ENCODE measurements around the gene USP36.
"Not testable (repeated sequence)": the region's sequence is repeated elsewhere in the genome, so short reads cannot be mapped to it uniquely, and the experiment has no call there.

USP36 gene

DNA sequence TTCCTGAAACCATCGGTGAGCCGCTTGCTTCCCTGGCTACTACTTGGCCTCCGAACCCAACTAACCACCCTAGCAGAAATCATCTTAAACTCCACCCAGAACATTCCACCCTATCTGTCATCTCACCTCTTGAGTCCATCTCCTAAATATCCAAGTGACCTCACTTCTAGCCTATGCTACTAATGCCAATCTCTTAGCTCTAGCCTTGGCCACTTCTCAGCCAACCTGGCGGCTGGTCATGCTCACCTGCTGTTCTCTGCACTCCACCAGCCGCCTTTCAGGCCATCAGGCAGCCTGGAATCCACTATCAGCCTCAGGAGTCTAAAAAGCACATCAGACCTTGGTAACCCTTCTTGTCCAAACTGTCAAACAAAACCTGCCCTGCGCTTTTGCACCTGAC lies 46.6 kb downstream of the USP36 start:
- DNase-seq (ENCODE audit: low read depth, low spot score): no peak

DNA sequence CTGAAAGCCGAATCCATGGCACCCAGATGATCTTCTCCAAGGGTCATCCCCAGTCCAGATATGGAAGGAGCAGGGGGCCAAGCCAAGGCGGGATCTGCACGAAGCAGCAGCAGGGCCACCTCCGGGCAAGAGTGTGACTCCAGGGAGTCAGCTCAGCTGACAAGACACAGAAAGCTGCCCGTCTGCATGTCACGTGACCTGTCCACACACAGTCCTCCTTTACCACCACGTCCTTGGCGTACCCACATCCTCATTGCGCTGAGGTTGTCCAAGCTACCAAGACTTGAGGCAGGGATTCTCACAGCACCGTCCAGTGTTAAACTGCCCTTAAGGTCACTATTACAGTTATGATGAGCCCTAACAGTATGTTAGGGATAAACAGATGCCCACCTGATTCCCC lies 47.2 kb downstream of the USP36 start:
- DNase-seq (ENCODE audit: low read depth, low spot score): no peak

- DNase-seq (ENCODE audit: low read depth, low spot score): no peak
Observed at GRCh38 chr17:78791840-78792709, 48.5 kb downstream of the USP36 start.

DNA sequence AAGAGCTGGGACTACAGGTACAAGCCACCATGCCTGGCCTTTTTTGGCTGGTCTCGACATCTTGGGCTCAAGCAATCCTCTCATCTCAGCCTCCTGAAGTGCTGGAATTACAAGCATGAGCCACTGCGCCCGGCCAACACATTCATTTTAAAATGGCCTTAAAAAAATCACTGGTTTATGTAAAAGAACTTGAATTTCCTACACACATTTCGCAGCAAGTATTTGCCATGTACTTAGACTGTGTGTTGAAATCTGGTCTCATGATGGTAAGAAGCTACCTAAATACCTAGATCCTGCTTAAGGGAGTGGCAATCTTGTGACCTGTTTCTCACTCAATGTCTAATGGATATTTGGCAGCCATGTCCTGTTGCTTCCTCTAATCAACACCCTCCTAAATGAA lies 50.1 kb downstream of the USP36 start:
- DNase-seq (ENCODE audit: low read depth, low spot score): no peak

GRCh38 chr17:78789663-78790181 lies 50.9 kb downstream of the USP36 start:
- DNase-seq (ENCODE audit: low read depth, low spot score): no peak

DNA sequence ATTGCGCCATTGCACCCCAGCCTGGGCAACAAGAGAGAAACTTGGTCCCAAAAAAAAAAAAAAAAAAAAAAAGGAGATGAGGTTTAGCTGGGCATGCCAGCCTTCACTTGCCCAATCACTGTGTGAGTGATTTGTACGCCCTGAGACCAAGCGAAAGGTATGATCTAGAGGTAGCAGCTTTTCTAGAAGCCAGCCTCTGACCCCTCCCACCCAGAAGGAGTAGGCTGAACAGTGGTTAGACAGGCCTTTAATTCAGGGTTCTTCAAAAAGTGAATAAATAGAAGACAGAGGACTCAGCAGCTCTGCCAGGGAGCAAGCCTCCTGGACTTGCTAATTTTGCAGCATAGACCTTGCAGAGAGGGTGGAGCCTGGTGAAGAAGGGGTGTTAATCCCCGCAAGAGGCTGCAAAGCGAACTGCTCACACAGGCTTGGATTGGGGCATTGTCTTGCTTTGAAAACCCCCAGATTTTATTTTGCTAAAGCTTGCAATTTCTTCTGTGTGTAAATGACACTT lies 51.4 kb downstream of the USP36 start:
- no peak for DNase-seq (ENCODE audit: low read depth, low spot score)

GRCh38 chr17:78788451-78788850 lies 52.2 kb downstream of the USP36 start:
- DNase-seq (ENCODE audit: low read depth, low spot score): no peak

DNA sequence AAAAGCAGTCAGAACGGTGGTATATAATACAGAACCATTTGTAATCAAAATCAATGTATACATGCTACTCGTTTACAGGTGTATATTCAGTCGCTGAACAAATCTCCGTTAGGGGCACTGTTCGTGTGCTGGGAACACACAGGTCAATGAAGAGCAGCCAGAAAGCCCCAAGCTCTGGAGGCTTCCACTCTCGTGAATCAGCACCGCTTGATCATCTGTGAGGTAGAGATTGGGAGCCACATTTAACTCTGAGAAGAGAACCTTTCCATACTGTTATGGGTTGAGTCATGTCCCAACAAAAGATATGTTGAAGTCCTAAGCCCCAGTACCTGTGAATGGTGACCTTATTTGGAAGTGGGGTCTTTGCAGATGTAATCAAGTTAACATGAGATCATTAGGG lies 53.2 kb downstream of the USP36 start:
- no peak for DNase-seq (ENCODE audit: low read depth, low spot score)

DNA sequence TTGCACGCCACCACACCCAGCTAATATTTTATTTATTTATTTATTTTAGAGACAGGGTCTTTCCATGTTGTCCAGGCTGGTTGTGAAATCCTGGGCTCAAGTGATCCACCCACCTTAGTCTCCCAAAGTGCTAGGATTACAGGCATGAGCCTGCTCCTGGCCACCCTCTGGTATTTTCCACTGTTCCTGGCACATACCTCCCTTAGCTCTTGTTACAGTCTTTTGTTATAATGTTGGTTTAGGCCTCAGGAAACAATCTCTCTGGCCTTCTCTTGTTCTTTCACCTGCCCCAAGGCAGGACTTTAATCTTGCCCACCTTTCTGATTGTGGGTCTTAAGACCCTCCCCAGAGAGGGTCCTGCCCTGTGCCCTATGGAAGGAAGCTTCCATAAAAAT lies 55.0 kb downstream of the USP36 start:
- no peak for DNase-seq (ENCODE audit: low read depth, low spot score)

DNA sequence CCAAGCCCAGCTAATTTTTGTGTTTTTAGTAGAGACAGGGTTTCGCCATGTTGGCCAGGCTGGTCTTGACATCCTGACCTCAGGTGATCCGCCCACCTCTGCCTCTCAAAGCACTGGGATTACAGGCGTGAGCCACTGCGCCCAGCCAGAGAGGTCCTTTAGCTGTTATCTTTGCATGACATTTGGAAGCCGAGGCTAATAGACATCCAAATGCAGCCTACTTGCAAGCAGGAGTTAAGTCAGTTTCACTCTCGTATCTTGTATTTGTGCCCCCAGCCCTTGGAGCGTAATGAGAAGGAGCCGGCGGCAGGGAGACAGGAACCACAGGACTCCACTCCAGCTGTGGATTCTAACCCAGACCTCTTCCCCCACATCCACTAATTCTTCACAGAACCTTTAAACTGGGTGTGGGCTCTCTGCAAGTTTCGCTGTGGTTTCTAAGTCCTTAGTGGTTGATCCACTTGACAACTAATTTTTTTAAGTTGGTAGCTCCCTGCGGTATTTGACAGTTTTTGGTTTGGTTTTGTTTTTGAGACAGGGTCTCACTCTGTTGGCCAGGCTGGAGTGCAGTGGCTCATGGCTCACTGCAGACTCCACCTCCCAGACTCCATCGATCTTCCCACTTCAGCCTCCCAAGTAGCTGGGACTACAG lies 55.5 kb downstream of the USP36 start:
- DNase-seq (ENCODE audit: low read depth, low spot score): no peak

GRCh38 chr17:78784352-78784751 lies 56.3 kb downstream of the USP36 start:
- no peak for DNase-seq (ENCODE audit: low read depth, low spot score)

GRCh38 chr17:78783711-78784324 lies 56.8 kb downstream of the USP36 start:
- no peak for DNase-seq (ENCODE audit: low read depth, low spot score)

- no peak for DNase-seq (ENCODE audit: low read depth, low spot score)
Observed at GRCh38 chr17:78781893-78782304, 58.7 kb downstream of the USP36 start, which contains the start of gene CYTH1. TSS of gene CYTH1 (minus strand) at chr17:78782273. CDS start at chr17:78782223, 50 bp downstream.

GRCh38 chr17:78781104-78781892 lies 59.3 kb downstream of the USP36 start:
- no peak for DNase-seq (ENCODE audit: low read depth, low spot score)

GRCh38 chr17:78780335-78780734 lies 60.3 kb downstream of the USP36 start:
- no peak for DNase-seq (ENCODE audit: low read depth, low spot score)

DNA sequence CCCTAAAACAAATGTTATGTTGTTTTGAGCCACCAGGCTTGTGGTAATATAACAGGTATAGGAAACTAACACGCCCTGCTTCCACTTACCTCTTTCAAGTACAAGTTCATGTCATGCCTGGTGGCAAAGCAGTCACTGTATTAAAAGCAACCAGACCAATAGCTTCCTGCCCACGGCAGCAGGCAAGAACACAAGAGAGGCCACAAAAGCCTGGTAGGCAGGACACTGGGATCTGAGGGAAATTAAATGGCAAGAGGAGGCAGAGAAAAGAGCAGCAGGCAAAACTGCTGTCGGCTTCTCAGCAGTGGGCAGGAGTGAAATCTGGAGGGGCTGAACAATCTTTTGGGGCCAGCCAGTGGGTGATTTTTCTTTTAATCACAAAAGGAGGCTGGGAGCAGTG lies 60.8 kb downstream of the USP36 start:
- no peak for DNase-seq (ENCODE audit: low read depth, low spot score)

DNA sequence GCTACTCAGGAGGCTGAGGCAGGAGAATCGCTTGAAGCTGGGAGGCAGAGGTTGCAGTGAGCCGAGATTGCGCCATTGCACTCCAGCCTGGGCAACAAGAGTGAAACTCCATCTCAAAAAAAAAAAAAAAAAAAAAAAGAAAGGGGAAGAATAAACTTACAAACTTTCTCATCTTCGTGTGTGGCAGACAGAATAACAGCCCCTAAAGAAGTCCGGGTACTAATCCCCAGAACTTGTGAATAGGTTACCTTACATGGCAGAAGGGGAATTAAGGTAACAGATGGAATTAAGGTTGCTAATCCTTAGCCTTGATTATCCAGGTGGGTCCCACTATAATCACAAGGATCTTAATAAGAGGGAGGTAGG lies 61.3 kb downstream of the USP36 start:
- DNase-seq (ENCODE audit: low read depth, low spot score): not testable (repeated sequence)

- DNase-seq (ENCODE audit: low read depth, low spot score): no peak
Observed at GRCh38 chr17:78777881-78778280, 62.7 kb downstream of the USP36 start.

GRCh38 chr17:78774956-78775571 lies 65.5 kb downstream of the USP36 start:
- DNase-seq (ENCODE audit: low read depth, low spot score): no peak

GRCh38 chr17:78774453-78774852 lies 66.2 kb downstream of the USP36 start:
- DNase-seq (ENCODE audit: low read depth, low spot score): no peak

All from brain pericyte (primary cell).